ENCODE data around the gene HES2. TPM values are rescaled to one million over a fixed set of nuclear protein-coding genes. Genes with fewer than 3 reads are reported as not detected.
"Not testable (repeated sequence)": the region's sequence is repeated elsewhere in the genome, so short reads cannot be mapped to it uniquely, and the experiment has no call there.

Gene HES2
- total and polyA plus RNA-seq, 2 experiments from 2014 or later, result 1.6 to 2.1 TPM

GRCh38 chr1:6446665-6447015 is 26.9 kb upstream of the HES2 start:
- Mint-ChIP-seq H3K27ac (no peak overlapping the region), H3K4me1 (peaks cover 29% of the 10 kb centered on the region), H3K4me3 (peak overlapping the region; percentile 74), H3K27me3 (ENCODE audit: insufficient read depth, low read depth, poor library complexity) (peaks cover 14% of the 10 kb centered on the region), H3K9me3 (no peaks in the 10 kb centered on the region), H3K36me3 (ENCODE audit: low read depth) (no peaks in the 10 kb centered on the region)
- Histone ChIP-seq H4K20me1 (replicated peaks; ENCODE audit: insufficient read depth) (no peaks in the 10 kb centered on the region), H3K4me3 (peak overlapping the region; percentile 70), H3K9me2 (ENCODE audit: insufficient read depth) (no peaks in the 10 kb centered on the region), H3K27ac (ENCODE audit: low read depth) (no peak overlapping the region), H3F3A (replicated peaks; ENCODE audit: low read depth) (peaks cover 4% of the 10 kb centered on the region; the same call in 1 of the 2 replicates), H3K4me1 (ENCODE audit: insufficient read depth) (peaks cover 7% of the 10 kb centered on the region; the same call in 1 of the 2 replicates), H3K79me2 (replicated peaks; ENCODE audit: insufficient read depth) (no peaks in the 10 kb centered on the region), H3K27me3 (ENCODE audit: insufficient read depth) (peaks cover 5% of the 10 kb centered on the region; the same call in 1 of the 2 replicates), H2AFZ (no peak overlapping the region; the same call in 1 of the 2 replicates), H3K36me3 (ENCODE audit: insufficient read depth) (no peaks in the 10 kb centered on the region), H3K4me2 (peak overlapping the region; percentile 84)
- no peak for TF ChIP-seq EZH2 (IDR thresholded peaks at IDR 0.05; ENCODE audit: low read depth, unreplicated experiment)
- no peak for TF ChIP-seq CREB1 (CRISPR knock-in tag; IDR thresholded peaks at IDR 0.05; ENCODE audit: low read depth)
- TF ChIP-seq POLR2AphosphoS5 (IDR thresholded peaks at IDR 0.05; ENCODE audit: low read depth), result no peak
- TF ChIP-seq ZNF462 (CRISPR knock-in tag; IDR thresholded peaks at IDR 0.05), result no peak
- no peak for TF ChIP-seq STAT1 (IDR thresholded peaks at IDR 0.05; ENCODE audit: unreplicated experiment)
- TF ChIP-seq NANOG (IDR thresholded peaks at IDR 0.05; ENCODE audit: borderline replicate concordance), result no peak
- ATAC-seq, result no peak
- no peak for DNase-seq (ENCODE audit: low spot score)

GRCh38 chr1:6445929-6446328 is 26.2 kb upstream of the HES2 start:
- H3K4me2 ChIP-seq; ATAC-seq; H3F3A ChIP-seq (replicated peaks; ENCODE audit: low read depth); H3K36me3 Mint-ChIP-seq (ENCODE audit: low read depth); H3K27ac ChIP-seq (ENCODE audit: low read depth); H3K79me2 ChIP-seq (replicated peaks; ENCODE audit: insufficient read depth); H3K4me1 ChIP-seq (ENCODE audit: insufficient read depth); H3K4me3 Mint-ChIP-seq; H4K20me1 ChIP-seq (replicated peaks; ENCODE audit: insufficient read depth); H2AFZ ChIP-seq; H3K27ac Mint-ChIP-seq; H3K4me3 ChIP-seq; H3K9me2 ChIP-seq (ENCODE audit: insufficient read depth); DNase-seq (ENCODE audit: low spot score); H3K36me3 ChIP-seq (ENCODE audit: insufficient read depth); H3K9me3 Mint-ChIP-seq: not testable (repeated sequence)
- peaks cover 12% of the 10 kb centered on the region for H3K27me3 ChIP-seq (ENCODE audit: insufficient read depth)
- Mint-ChIP-seq H3K27me3 (ENCODE audit: insufficient read depth, low read depth, poor library complexity) (peaks cover 22% of the 10 kb centered on the region), H3K4me1 (peaks cover 30% of the 10 kb centered on the region)
